CD4-positive, alpha-beta T cell treated with Interferon gamma for 1 hour (primary cell): ENCODE data around the gene HAGHL.

Experiments
- DNase-seq: peaks from one replicate; pipeline ENCODE4 v3.0.0-alpha.2; 2020

HAGHL gene

DNA sequence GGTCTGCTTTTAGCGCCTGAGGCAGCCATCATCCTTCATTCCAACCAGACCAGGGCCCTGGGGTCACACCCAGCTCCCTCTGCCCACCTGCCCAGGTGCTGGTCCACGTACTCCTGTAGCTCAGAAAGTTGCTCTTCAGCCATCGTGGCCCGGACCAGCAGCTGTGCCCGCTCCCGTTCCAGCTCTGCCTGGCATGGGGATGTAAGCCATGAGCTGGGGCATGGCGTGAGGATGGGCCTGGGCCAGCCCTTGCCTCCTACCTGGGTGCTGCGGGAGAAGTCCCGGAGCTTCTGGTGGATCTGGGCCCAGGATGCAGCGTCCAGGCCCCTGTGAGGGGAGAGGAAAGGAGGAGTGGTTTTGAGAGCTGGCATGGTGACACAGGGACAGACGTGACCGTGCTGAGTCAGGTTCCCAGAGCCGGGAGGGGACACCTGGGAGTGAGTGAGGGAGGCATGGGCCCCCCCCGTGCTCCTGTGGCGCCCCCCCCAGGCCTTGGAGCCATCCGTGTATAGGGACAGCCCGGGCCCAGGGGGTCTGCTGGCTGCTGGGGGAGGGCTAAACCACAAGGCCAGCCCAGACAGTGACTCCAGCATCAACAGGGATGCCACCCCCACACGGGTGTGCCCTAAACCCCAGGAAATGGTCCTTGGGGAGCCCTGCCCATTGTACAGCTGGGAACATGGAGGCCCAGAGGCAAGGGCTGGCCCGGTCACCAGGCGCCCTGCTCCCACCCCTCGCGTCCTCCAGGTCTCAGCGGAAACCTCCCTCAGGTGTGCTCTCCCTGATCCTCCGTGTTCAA, 3.9 kb upstream of the HAGHL start:
- no peak for DNase-seq

- no peak for DNase-seq
Observed at GRCh38 chr16:723695-724094, 3.2 kb upstream of the HAGHL start.

GRCh38 chr16:724188-725040, 2.5 kb upstream of the HAGHL start:
- DNase-seq = no peak

DNA sequence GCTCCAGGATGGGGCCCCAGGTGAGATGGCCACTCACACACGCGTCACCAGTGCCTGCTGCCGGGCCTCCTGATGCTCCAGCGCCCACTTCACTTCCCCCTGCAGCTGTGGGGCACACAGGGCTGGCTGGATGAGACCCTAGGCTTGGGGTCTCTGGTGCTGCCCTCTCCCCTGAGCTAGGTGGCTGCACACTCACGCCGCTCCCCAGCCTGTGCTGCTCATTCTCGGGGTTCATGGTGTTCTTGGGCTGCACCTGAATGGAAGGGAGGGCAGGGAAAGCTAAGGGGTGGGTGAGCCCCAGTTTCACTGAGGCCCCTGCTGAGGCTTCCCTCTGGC, 1.9 kb upstream of the HAGHL start:
- DNase-seq = no peak

DNA sequence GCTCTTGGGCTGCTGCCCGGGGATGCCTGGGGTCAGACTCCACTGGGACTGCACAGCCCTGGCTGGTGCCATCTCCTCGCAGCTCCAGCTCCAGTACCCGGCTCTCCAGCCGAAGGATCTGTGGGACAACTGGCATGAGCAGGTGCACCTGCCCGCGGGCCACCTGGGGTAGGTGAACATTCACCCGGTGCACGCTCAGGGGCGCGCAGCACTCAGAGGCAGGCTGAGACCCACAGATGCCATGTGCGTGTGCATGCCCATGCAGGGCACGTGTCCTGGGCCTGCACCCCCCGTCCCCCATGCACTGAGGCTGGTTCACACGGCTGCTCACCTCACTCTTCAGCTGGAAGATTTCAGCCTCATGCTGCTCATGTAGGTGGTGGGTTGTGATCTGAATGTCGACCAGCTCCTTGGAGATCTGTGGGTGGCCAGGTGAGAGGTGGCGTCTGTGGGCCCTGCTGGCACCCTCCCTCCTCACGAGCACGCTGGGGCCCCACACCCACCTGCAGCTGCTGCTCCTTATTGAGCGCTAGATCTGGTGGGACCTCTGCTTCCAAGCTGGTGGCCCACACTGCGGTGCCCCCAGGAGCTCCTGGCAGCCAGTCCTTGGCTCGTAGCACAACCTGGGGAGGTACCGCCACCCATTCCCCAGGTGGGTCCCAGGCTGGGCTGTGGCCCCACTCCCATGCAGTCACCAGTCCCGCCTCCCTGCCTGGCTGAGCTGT, 1.3 kb upstream of the HAGHL start:
- no peak for DNase-seq

- DNase-seq = no peak
Observed at GRCh38 chr16:726188-726437, 793 bp upstream of the HAGHL start.

GRCh38 chr16:727291-727977, 528 bp downstream of the HAGHL start:
- peak; percentile 40 for DNase-seq

GRCh38 chr16:728131-728889, 1.4 kb downstream of the HAGHL start:
- DNase-seq = peak; percentile 76

DNA sequence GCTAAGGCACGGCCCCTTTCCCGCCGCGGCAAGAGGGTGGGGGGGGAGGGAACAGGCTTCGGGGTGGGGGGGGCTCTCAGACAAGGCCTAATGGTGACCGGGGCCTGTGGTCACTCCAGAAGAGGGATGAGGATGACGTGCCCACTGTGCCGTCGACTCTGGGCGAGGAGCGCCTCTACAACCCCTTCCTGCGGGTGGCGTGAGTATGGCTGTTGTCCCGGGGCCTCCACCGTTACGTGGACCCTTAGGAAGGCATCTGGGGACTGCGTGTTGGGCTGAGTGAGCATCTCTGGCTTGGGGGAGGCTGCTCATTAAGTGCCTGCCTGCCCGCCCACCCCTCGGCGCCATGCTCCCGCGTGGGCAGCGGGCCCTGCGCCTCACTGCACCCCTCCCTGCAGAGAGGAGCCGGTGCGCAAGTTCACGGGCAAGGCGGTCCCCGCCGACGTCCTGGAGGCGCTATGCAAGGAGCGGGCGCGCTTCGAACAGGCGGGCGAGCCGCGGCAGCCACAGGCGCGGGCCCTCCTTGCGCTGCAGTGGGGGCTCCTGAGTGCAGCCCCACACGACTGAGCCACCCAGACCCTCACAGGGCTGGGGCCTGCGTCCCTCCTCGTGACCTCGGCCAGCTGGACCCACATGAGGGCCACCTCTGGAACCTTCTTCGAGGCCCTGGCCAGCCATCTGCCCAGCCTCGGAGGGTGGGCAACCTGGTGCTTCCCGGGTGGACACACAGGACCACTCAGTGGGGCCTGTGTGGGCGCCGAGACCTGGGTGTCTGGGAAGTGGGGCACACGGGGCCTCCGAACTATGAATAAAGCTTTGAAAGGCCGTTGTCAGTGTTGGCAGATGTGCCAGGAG, 2.2 kb downstream of the HAGHL start:
- no peak for DNase-seq

- DNase-seq = no peak
Observed at GRCh38 chr16:729768-730665, 3.1 kb downstream of the HAGHL start.

DNA sequence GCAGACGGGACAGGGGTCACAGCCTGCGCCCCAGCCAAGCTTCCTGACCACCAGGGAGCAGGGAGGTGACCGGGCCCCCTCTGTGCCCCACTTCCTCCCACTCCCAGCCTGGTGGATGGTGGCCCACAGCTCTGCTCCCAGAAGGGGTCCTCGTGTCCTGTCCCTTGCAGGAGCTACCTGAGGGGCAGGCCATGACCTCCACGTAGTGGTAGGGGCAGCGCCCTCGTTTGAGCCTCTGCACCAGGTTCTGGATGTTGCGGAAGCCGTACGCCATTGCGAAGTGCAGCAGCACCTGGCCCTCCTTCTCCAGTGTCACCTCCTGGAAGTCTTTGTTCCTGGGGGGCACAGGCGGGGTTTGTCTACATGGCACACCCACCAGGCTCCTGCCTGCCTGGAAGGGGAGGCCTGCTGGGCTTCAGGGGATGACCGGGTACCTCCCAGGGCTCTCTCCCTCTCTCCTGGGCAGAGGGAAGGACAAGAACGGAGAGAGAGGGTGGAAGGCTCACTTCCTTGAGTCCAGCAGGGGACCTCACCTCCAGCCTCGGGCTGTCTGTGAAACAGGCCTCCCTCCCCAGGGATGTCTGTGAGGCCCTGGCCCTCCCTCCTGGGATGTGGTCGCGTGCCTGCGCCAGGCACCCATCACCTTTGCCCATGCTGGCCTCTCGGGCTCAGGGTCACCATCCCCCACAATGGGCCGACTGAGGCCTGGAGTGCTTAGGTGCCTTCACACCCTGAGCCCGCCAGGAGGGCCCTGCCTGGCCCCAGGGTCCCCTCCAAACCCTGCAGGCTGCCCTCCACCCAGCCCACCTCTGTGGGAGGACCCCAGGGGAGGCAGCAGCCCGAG, 4.0 kb downstream of the HAGHL start:
- DNase-seq = no peak

DNA sequence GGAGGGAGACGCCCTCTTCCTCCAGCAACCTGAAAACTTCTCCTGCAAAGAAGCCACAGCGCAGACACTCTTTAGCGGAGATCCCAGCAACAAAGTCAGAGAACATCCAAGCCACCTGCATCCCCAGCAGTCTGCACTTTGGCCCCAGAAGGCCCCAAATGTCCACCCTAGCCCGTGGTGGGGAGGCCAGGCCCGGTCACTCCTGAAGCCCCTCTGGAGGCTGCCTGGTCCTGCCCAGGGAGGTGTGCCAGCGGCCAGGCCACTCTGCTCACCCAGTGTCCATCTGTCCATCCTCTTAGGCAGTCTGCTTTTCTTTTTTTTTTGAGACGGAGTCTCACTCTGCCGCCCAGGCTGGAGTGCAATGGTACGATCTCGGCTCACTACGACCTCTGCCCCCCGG, 5.4 kb downstream of the HAGHL start:
- no peak for DNase-seq

- no peak for DNase-seq
Observed at GRCh38 chr16:732936-733335, 6.0 kb downstream of the HAGHL start.

DNA sequence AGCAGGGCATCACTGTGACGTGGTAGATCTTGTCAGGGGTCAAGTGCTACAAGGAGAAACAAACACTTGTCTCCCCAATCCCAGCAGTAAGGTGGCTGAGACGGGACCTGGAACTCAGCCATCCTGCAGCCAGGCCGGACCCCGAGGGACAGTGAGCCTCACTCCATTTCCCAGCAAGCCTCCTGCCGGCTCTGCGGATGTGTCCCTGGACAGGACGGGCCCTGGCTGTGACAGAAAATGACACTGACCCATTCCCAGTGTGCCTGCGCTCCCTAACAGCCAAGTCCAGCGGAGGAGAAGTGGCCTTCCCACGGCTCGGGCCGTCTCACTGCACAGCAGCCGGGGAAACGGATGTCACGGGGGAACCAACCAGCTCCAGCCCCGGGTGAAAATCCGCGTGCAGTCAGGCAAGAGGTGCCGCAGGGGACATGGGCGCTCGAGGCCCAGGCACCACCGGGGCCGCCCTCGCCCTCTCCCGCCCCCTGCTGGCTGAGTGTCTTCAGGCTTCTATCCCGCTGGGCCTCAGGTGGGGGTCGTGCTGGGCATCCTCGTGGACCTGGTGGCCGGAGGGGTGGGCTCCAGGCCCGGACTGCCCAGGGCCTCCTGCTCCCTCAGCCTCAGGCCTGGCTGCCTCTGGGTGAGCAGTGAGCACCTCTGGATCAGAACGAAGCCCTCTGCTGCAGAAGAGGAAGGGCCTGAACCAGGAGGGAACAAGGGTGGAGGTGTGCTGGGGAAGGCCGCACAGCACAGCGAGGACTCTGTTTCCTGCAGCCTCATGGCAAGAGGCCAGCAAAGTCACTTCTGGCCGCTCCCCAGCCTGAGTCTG, 6.7 kb downstream of the HAGHL start:
- DNase-seq = no peak

- no peak for DNase-seq
Observed at GRCh38 chr16:734208-734980, 7.5 kb downstream of the HAGHL start.

DNA sequence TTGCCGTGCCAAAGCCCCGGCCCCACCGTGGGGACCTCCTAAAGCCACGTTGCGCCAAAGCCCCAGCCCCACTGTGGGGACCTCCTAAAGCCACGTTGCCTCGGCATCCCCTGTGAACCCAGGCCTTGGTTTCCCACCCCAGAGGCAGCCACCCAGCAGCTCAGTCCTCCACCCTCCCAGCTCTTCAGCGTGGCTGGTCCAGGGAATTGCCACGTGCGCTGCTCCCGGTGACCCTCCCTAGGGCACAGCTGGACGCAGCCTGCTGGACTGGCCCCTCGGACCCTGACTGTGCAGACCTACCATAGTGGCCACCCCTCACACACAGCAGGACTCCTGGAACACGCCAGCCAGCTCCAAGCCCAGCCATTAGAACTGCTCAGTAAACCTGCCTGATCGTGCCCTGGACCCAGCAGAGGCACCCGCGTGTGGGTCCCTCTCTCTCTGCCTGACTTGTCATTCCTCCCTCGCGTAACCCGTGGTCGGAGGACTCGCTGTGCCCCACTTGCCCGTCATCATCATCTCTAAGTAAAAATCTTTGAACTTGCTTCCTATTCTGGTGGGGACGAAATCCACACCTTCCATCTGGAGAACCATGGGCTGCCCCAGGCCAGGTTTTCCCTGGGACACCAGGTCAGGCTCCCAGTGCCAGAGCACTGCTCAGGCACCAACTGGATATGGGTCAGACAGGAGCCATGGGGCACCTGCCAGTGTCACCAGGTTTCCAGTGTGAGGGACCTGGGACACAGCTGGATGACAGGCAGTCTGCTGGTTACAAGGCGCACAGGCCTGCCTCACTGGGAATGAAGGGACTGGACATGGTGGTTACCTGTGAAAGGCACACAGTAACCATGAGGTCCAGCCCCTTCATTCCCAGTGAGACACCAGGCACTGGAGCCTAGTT, 8.3 kb downstream of the HAGHL start:
- DNase-seq = no peak

GRCh38 chr16:735982-736453, 9.1 kb downstream of the HAGHL start:
- DNase-seq = no peak
